Muscle of leg (tissue), 11 donors: ENCODE data around the gene TYW1B. TPM values are rescaled to one million over a fixed set of nuclear protein-coding genes. Genes with fewer than 3 reads are reported as not detected.
"Not testable (repeated sequence)": the region's sequence is repeated elsewhere in the genome, so short reads cannot be mapped to it uniquely, and the experiment has no call there.

Source experiments
- DNase-seq: peaks from one replicate; pipeline ENCODE4 v3.0.0; 2013
- H3K27ac ChIP-seq: one replicate; pipeline ENCODE4 v1.5.1; 2013; ENCODE audit warnings: mild to moderate bottlenecking, low read length, control low read depth
- H3K27me3 ChIP-seq: one replicate; pipeline ENCODE4 v1.6.1; 2013; ENCODE audit warnings: low read length; ENCODE audit not compliant: control insufficient read depth, insufficient read depth
- H3K36me3 ChIP-seq: one replicate; pipeline ENCODE4 v1.6.1; 2013; ENCODE audit warnings: low read length; ENCODE audit not compliant: control insufficient read depth, insufficient read depth
- H3K4me1 ChIP-seq: one replicate; pipeline ENCODE4 v1.6.1; 2013; ENCODE audit warnings: low read length; ENCODE audit not compliant: control insufficient read depth, insufficient read depth
- H3K4me3 ChIP-seq: one replicate; pipeline ENCODE4 v1.5.1; 2013; ENCODE audit warnings: low read length, control low read depth
- H3K9me3 ChIP-seq: replicated peaks from 2 replicates; pipeline ENCODE4 v1.6.1; 2013; ENCODE audit warnings: low read depth, low read length; ENCODE audit not compliant: control insufficient read depth
- WGBS: methylation state at CpG from one replicate; pipeline ENCODE4 v1.1.5; 2013; ENCODE audit warnings: missing lambda C conversion rate; ENCODE audit not compliant: insufficient coverage; 5-methylcytosine and 5-hydroxymethylcytosine counted together
- polyA plus RNA-seq, 8 donors: library from polyadenylated mRNA; unstranded; fragments of 120-200 nt; gene quantifications; one replicate each; pipeline versions ENCODE4 v1.2.1 to v1.2.3, GENCODE V29; 2013; ENCODE audit warnings: inconsistent platforms in 1 of 8, low replicate concordance in 1 of 8; ENCODE audit not compliant: insufficient read length in 8 of 8, insufficient read depth in 1 of 8
- total RNA-seq: library from RNA; stranded (reverse); fragments of 120-200 nt; gene quantifications from one replicate; pipeline ENCODE4 v1.2.4, GENCODE V29; 2013

The TYW1B gene
- total and polyA plus RNA-seq, 9 donors, result 3.0 to 10.3 (median 4.6) TPM

- H3K27me3 ChIP-seq, result no peaks in the 10 kb centered on the region
- WGBS, result no CpG with 5 or more reads among the region's 3 CpGs
- H3K4me3 ChIP-seq, result no peak overlapping the region
- DNase-seq, result no peak
- H3K4me1 ChIP-seq, result no peaks in the 10 kb centered on the region
- H3K9me3 ChIP-seq, result no peaks in the 10 kb centered on the region
- no peak overlapping the region for H3K27ac ChIP-seq
- no peaks in the 10 kb centered on the region for H3K36me3 ChIP-seq
These were observed 123.1 kb downstream of the TYW1B start for GRCh38 chr7:72704894-72705293.

GRCh38 chr7:72700548-72700947 is 127.5 kb downstream of the TYW1B start:
- no CpG with 5 or more reads among the region's 1 CpG for WGBS
- not testable (repeated sequence) for H3K4me1 ChIP-seq, H3K4me3 ChIP-seq, H3K27ac ChIP-seq, H3K9me3 ChIP-seq, DNase-seq, H3K27me3 ChIP-seq, H3K36me3 ChIP-seq

GRCh38 chr7:72697066-72697465 is 130.9 kb downstream of the TYW1B start:
- H3K36me3 ChIP-seq, H3K27me3 ChIP-seq, H3K9me3 ChIP-seq, H3K4me1 ChIP-seq, H3K27ac ChIP-seq, H3K4me3 ChIP-seq: not testable (repeated sequence)
- peak; percentile 1 for DNase-seq
- no CpG with 5 or more reads among the region's 1 CpG for WGBS

- H3K9me3 ChIP-seq, H3K27ac ChIP-seq, H3K36me3 ChIP-seq, H3K27me3 ChIP-seq, DNase-seq, H3K4me1 ChIP-seq, H3K4me3 ChIP-seq: not testable (repeated sequence)
- no CpG with 5 or more reads among the region's 2 CpGs for WGBS
These were observed 131.4 kb downstream of the TYW1B start for GRCh38 chr7:72696643-72697042.

- 100% methylated on average over 1 of the region's 8 CpGs for WGBS
These were observed 132.5 kb downstream of the TYW1B start for GRCh38 chr7:72695482-72695881.

GRCh38 chr7:72691442-72691841 is 136.6 kb downstream of the TYW1B start:
- H3K36me3 ChIP-seq, H3K9me3 ChIP-seq, H3K27ac ChIP-seq, H3K27me3 ChIP-seq, DNase-seq, H3K4me3 ChIP-seq, H3K4me1 ChIP-seq: not testable (repeated sequence)
- WGBS, result no CpG with 5 or more reads among the region's 2 CpGs

More at GRCh38 chr7:72695482-72695881, 132.5 kb downstream of the TYW1B start:
- H3K9me3 ChIP-seq, H3K36me3 ChIP-seq, H3K4me1 ChIP-seq, H3K27ac ChIP-seq, DNase-seq, H3K27me3 ChIP-seq, H3K4me3 ChIP-seq: not testable (repeated sequence)

GRCh38 chr7:72690177-72690576 is 137.8 kb downstream of the TYW1B start:
- H3K36me3 ChIP-seq, H3K4me1 ChIP-seq, H3K27ac ChIP-seq, H3K9me3 ChIP-seq, DNase-seq, H3K4me3 ChIP-seq, H3K27me3 ChIP-seq: not testable (repeated sequence)
- no CpG with 5 or more reads among the region's 2 CpGs for WGBS

- H3K9me3 ChIP-seq, H3K36me3 ChIP-seq, H3K27me3 ChIP-seq, DNase-seq, H3K4me1 ChIP-seq, H3K27ac ChIP-seq, H3K4me3 ChIP-seq: not testable (repeated sequence)
- no CpG with 5 or more reads among the region's 1 CpG for WGBS
These were observed 138.7 kb downstream of the TYW1B start for GRCh38 chr7:72689344-72689743.

GRCh38 chr7:72681211-72681610 is 146.8 kb downstream of the TYW1B start:
- H3K36me3 ChIP-seq, H3K27ac ChIP-seq, H3K9me3 ChIP-seq, DNase-seq, H3K4me1 ChIP-seq, H3K27me3 ChIP-seq, H3K4me3 ChIP-seq: not testable (repeated sequence)
- WGBS, result 100% methylated on average over 1 of the region's 4 CpGs

- H3K4me1 ChIP-seq, H3K36me3 ChIP-seq, H3K4me3 ChIP-seq, H3K9me3 ChIP-seq, H3K27ac ChIP-seq, DNase-seq, H3K27me3 ChIP-seq: not testable (repeated sequence)
- no CpG with 5 or more reads among the region's 6 CpGs for WGBS
These were observed 151.1 kb downstream of the TYW1B start for GRCh38 chr7:72676880-72677279.

GRCh38 chr7:72676086-72676690 is 151.8 kb downstream of the TYW1B start:
- DNase-seq, H3K4me3 ChIP-seq, H3K9me3 ChIP-seq, H3K27me3 ChIP-seq, H3K36me3 ChIP-seq, H3K4me1 ChIP-seq, H3K27ac ChIP-seq: not testable (repeated sequence)
- no CpG with 5 or more reads among the region's 5 CpGs for WGBS
